ENCODE measurements around the gene BRINP3. TPM values are rescaled to one million over a fixed set of nuclear protein-coding genes. Genes with fewer than 3 reads are reported as not detected.

BRINP3 gene
- total RNA-seq, 4 donors from 2014 or later, result 2.4 TPM; not detected in 3

DNA sequence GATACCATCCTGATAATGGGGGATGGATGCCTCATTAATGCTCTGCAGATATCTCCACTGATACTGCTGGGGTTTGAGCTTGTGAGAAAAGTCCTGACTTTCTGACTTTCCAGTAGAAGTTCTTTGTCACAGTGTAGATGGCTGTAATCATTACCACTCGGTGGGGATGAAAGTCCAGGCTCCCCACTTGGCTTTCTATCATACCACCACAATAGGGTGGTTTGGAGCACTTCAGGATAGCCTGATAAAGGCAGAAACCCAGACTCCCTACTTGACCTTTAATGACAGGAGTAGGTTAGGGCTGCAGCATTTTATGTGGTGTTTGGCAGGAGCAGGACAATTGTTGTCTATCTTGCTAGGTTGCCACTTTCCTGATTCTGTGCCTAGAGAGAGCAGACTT lies 294.1 kb downstream of the BRINP3 start:
- TF ChIP-seq, protein P1, sequence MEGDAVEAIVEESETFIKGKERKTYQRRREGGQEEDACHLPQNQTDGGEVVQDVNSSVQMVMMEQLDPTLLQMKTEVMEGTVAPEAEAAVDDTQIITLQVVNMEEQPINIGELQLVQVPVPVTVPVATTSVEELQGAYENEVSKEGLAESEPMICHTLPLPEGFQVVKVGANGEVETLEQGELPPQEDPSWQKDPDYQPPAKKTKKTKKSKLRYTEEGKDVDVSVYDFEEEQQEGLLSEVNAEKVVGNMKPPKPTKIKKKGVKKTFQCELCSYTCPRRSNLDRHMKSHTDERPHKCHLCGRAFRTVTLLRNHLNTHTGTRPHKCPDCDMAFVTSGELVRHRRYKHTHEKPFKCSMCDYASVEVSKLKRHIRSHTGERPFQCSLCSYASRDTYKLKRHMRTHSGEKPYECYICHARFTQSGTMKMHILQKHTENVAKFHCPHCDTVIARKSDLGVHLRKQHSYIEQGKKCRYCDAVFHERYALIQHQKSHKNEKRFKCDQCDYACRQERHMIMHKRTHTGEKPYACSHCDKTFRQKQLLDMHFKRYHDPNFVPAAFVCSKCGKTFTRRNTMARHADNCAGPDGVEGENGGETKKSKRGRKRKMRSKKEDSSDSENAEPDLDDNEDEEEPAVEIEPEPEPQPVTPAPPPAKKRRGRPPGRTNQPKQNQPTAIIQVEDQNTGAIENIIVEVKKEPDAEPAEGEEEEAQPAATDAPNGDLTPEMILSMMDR (IDR thresholded peaks at IDR 0.05; ENCODE audit: low read depth), result no peak

DNA sequence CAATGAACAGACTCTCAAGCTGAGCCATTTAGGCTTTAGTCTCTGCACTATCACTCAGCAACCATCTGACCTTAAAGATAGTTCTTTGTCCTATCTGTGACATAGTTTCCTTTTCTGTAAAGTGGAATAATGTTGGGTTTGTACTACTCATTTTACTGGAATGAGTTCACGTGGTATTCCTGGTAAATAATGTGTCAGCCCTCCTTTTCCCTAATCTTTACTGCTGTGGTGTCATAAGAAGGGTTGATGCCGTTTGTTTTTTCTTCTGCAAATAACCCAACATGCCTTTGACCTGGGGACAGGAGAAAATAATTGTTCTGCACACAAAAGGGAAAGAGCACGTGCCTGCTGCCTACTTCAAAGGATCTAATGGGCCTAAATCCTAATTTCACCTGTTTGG lies 297.8 kb downstream of the BRINP3 start:
- TF ChIP-seq, protein P1 (IDR thresholded peaks at IDR 0.05; ENCODE audit: low read depth), result no peak

DNA sequence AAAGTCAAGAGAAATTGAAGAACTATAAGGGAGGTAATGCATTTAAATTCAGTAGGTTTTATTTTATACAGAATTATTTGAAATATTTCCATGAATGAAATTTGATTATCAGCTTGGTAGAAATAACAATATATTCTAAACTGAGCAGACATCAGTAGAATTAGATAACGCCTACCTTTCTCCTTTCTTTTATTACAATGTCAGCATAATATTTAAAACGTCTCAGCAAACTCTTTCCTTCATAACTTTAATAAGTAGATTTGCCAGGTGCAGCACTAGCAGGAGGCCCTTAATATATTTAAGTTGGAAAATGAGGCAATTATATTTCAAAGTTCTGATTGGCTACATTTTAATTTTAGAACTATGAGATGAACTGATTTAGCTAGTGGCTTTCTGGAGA lies 298.8 kb downstream of the BRINP3 start:
- TF ChIP-seq, protein P1 (IDR thresholded peaks at IDR 0.05; ENCODE audit: low read depth), result no peak

DNA sequence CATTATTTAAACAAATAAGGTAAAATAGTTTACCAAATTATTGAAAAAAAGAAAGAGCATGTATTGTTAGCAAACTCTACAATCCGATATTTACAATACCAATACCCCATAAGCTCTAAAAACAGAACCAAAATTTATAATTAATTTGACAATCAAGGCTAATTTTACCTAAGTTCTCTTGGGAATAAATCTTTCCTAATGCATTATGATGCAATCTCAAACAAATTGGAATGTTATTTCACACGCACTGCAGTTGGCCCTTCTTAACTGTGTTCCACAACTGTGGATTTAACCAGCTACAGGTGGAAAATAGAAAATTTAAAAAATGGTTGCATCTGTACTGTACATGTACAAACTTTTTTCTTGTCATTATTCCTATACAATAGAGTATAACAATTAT lies 300.1 kb downstream of the BRINP3 start:
- TF ChIP-seq, protein P1 (IDR thresholded peaks at IDR 0.05; ENCODE audit: low read depth), result no peak

DNA sequence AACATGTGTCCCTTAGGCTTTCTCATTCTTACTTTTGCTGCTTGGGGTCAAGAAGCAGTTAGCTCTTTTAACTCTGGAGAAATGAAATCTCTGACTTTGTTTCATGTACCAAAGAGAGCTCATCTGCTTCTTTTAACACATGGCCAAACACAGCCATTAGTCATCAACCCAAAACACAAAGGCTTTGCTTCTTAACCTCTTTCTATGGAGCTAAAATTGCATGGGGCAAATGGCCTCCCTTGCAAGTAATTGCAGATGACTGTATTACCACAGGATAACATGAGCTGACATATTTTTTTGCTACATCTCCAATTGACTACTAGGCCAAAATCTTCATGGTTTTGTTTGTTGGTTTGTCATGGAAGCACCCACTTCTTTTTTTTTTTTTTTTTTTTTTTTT lies 300.9 kb downstream of the BRINP3 start:
- TF ChIP-seq, protein P1 (IDR thresholded peaks at IDR 0.05; ENCODE audit: low read depth), result no peak

DNA sequence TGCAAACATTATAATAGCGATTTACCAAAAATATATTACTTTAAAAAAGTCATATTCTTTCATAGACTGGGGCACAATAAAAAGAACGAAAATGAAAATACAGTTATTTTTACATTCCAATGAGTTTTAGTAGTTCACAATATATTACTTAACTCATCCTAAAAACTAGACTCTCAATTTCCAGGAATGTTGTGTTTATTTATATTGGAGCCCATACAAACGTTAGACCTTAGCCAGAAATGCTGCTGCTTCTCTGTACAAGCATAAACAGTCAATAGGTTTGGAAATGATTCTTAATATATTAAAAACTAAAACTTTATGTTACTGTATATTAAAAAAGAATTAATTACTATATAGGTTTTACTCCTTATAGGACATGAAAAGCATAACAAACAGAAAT lies 302.3 kb downstream of the BRINP3 start:
- TF ChIP-seq, protein P1 (IDR thresholded peaks at IDR 0.05; ENCODE audit: low read depth), result no peak

DNA sequence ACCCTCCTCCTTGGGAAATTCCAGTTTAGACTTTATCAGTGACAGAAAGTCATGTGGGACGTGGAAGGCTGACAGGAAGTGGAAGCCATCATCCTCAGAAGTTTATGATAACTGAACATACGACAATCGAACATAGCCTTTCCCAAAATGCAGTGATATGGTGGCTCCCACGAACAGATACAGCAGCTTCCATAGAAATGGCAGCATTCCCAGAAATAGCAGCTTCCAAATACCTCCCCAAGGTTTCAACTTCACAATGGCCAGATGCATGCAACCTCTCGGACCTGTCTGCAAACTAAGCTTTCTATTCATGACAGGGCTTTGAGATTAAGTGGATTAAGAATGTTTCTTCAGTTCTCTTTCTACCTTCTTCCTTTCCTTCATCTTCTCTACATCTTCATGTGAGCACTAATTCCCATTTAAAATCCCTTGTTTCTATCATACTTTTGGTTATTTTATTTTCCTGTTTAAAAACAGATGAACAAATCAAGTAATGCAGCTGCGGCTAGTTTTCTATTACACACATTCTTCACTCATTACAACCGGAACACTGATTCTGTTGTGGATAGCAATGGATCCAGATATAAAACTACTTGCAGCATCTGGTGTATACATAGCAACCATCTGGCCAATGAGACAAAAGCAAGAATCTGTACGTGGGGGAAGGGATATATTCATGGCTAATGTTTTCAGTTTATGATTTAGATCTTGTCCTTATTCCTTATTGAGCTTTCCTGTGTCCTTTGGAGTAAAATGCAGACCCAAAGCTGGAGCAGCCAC lies 304.8 kb downstream of the BRINP3 start:
- TF ChIP-seq, protein P1 (IDR thresholded peaks at IDR 0.05; ENCODE audit: low read depth), result no peak
